Left lobe of liver (tissue), 2 donors: Measurements from ENCODE around the gene ARHGEF19. TPM values are rescaled to one million over a fixed set of nuclear protein-coding genes. Genes with fewer than 3 reads are reported as not detected.
"Not testable (repeated sequence)": the region's sequence is repeated elsewhere in the genome, so short reads cannot be mapped to it uniquely, and the experiment has no call there.

Experiments used
- ATAC-seq: fragments of 200-7000 bp; cut with Tn5 transposase; one replicate; pipeline ENCODE4 v1.9.1; 2020; ENCODE audit warnings: mild to moderate bottlenecking, moderate library complexity
- DNase-seq: peaks from one replicate; pipeline ENCODE4 v3.0.0-alpha.2; 2020; ENCODE audit warnings: low spot score
- total RNA-seq: library from RNA; stranded (reverse); gene quantifications from one replicate; pipeline ENCODE4 v1.2.1, GENCODE V29; 2021
- donor health status: DM: no; HTN: no; CAD: no; lungs with moderate emphysema.
- donor health status: DM: no; HTN: yes; CAD: no.

Gene ARHGEF19
- total RNA-seq: 1.9 TPM

- DNase-seq (no peak), ATAC-seq (no peak)
These were observed at the start of gene ARHGEF19 for GRCh38 chr1:16212251-16212961. Gene ARHGEF19 (minus strand): TSS chr1:16212652. CDS start chr1:16209054, 3,598 bp downstream.

GRCh38 chr1:16262067-16262466 lies 49.6 kb upstream of the ARHGEF19 start:
- no peak for DNase-seq
- ATAC-seq: no peak

- DNase-seq: no peak
- no peak for ATAC-seq
These were observed 48.4 kb upstream of the ARHGEF19 start for GRCh38 chr1:16260814-16261213.

GRCh38 chr1:16258591-16259135 lies 46.2 kb upstream of the ARHGEF19 start:
- DNase-seq (no peak), ATAC-seq (no peak)

GRCh38 chr1:16257968-16258367 lies 45.5 kb upstream of the ARHGEF19 start:
- no peak for ATAC-seq

GRCh38 chr1:16257556-16257955 lies 45.1 kb upstream of the ARHGEF19 start:
- ATAC-seq, DNase-seq: not testable (repeated sequence)

More at GRCh38 chr1:16257968-16258367, 45.5 kb upstream of the ARHGEF19 start:
- no peak for DNase-seq

- ATAC-seq (no peak), DNase-seq (no peak)
These were observed 44.0 kb upstream of the ARHGEF19 start for GRCh38 chr1:16256478-16256877.

GRCh38 chr1:16254263-16254928 lies 41.9 kb upstream of the ARHGEF19 start:
- ATAC-seq: peak; percentile 64
- DNase-seq: no peak

GRCh38 chr1:16253332-16253922 lies 41.0 kb upstream of the ARHGEF19 start:
- DNase-seq (no peak), ATAC-seq (no peak)

GRCh38 chr1:16252912-16253311 lies 40.5 kb upstream of the ARHGEF19 start:
- DNase-seq: no peak
- no peak for ATAC-seq

- DNase-seq (no peak), ATAC-seq (no peak)
These were observed 38.9 kb upstream of the ARHGEF19 start for GRCh38 chr1:16251381-16251780.

- ATAC-seq: peak; percentile 9
- DNase-seq: no peak
These were observed 38.2 kb upstream of the ARHGEF19 start for GRCh38 chr1:16250524-16251251.

- peak; percentile 37 for ATAC-seq
- peak; percentile 74 for DNase-seq
These were observed 37.3 kb upstream of the ARHGEF19 start for GRCh38 chr1:16249596-16250241.

- peak; percentile 72 for ATAC-seq
- DNase-seq: peak; percentile 90
These were observed 36.4 kb upstream of the ARHGEF19 start for GRCh38 chr1:16248603-16249516.

GRCh38 chr1:16248007-16248436 lies 35.6 kb upstream of the ARHGEF19 start:
- ATAC-seq (no peak), DNase-seq (no peak)

GRCh38 chr1:16247441-16247840 lies 35.0 kb upstream of the ARHGEF19 start:
- ATAC-seq (no peak), DNase-seq (no peak)

GRCh38 chr1:16246961-16247360 lies 34.5 kb upstream of the ARHGEF19 start:
- no peak for DNase-seq
- ATAC-seq: no peak

GRCh38 chr1:16246239-16246638 lies 33.8 kb upstream of the ARHGEF19 start:
- not testable (repeated sequence) for DNase-seq, ATAC-seq

- ATAC-seq (no peak), DNase-seq (no peak)
These were observed 33.2 kb upstream of the ARHGEF19 start for GRCh38 chr1:16245476-16246196.
